Measurements from ENCODE around the gene MEPCE.

The MEPCE gene

DNA sequence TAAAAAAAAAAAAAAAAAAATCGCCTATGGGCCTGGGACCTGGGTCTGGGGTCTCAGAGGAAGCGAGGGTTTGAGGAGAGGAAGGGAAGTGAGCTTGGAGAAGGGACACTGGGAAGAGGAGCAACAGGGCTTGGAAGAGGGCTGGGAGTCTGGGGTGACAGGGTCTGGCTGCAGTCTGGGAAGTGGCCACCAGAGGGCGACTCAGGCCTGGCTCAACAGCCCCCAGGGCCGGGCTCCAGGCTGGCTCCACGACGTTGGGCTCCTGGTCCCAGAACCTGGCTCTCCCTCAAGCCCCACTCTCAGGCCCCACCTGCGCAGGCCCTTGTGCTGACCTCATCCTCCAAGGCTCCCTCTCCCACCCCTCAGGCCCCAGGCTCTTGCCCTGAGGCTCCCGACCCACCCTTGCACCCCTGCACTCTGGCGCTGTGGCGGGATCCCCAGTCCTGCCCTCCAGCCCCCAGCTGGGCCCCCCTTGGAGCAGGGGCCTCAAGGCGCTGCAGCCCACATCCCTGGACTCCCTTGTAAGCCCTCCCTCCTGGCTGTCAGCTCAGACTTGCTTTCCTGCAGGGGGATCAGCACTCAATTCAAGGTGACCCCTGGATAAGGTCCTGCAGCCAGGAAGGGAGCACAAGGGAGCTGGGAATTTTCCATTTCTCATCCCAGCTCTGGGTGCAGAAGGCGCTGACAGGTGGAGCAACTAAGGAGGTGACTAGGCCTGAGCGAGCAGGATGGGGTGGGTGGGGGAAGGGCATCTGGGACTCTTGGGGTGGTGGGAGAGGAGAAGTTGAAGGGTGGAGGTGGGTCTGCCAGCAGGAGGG is 39.8 kb downstream of the MEPCE start:
- Histone ChIP-seq H3K27me3 (no peaks in the 10 kb centered on the region), H3K36me3 (peaks cover 81% of the 10 kb centered on the region), H3K4me2 (peak overlapping the region; percentile 53), H3K27ac (no peak overlapping the region), H3K9me3 (no peaks in the 10 kb centered on the region), H4K20me1 (peaks cover 96% of the 10 kb centered on the region), H3K4me3 (no peak overlapping the region), H3K4me1 (peaks cover 96% of the 10 kb centered on the region), H3K9ac (no peak overlapping the region)
- TF ChIP-seq Cebpa-rat (IDR thresholded peaks at IDR 0.05) = no peak

GRCh38 chr7:100471021-100471420 is 41.4 kb downstream of the MEPCE start:
- H4K20me1 ChIP-seq = peaks cover 100% of the 10 kb centered on the region

GRCh38 chr7:100472121-100472851 is 42.7 kb downstream of the MEPCE start:
- no peak for TF ChIP-seq Cebpa-rat (IDR thresholded peaks at IDR 0.05)
- peaks cover 100% of the 10 kb centered on the region for H4K20me1 ChIP-seq
- peak overlapping the region; percentile 97 for H3K9ac ChIP-seq
- H3K27me3 ChIP-seq = no peaks in the 10 kb centered on the region
- H3K4me2 ChIP-seq = peak overlapping the region; percentile 100
- H3K36me3 ChIP-seq = peaks cover 87% of the 10 kb centered on the region
- peak overlapping the region; percentile 92 for H3K4me3 ChIP-seq
- peak overlapping the region; percentile 95 for H3K27ac ChIP-seq
- no peaks in the 10 kb centered on the region for H3K9me3 ChIP-seq
- peaks cover 97% of the 10 kb centered on the region for H3K4me1 ChIP-seq

More at GRCh38 chr7:100471021-100471420, 41.4 kb downstream of the MEPCE start:
- Histone ChIP-seq H3K9me3 (no peaks in the 10 kb centered on the region), H3K4me1 (peaks cover 98% of the 10 kb centered on the region), H3K36me3 (peaks cover 83% of the 10 kb centered on the region), H3K9ac (no peak overlapping the region), H3K4me2 (peak overlapping the region; percentile 100; the same call in 1 of the 2 replicates), H3K27ac (no peak overlapping the region), H3K4me3 (no peak overlapping the region), H3K27me3 (no peaks in the 10 kb centered on the region)
- no peak for TF ChIP-seq Cebpa-rat (IDR thresholded peaks at IDR 0.05)

DNA sequence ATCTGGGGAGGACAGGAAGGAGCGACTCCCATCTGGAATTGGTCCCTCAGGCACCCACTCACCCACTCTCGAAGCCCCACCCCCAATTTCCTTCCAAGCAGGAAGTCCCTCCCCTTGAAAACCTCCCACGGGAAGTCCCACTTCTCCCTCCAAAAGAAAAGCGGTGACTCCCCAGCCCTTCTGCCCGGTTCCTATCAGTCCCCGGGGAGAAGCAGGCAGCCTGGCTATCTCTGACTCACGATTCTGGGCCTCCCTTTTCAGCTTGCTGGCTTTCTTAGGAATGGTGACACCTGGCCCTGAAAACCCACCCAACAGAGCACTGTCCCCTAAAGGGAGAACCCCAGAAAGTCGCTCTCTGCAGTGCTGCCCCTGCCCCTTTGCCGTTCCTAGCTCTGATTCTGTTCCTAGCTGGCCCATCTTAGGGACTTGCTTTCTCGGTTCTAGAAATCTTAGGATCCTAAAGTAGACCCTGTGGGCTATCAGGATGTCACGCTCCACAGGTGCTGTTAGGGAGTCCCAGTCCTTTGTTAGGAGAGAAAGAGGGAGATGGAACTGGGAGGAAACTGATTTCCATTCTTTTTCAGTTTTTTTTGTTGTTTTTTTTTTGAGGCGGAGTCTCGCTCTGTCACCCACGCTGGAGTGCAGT is 43.3 kb downstream of the MEPCE start:
- peak overlapping the region; percentile 97 for H3K9ac ChIP-seq
- no peaks in the 10 kb centered on the region for H3K27me3 ChIP-seq
- peaks cover 83% of the 10 kb centered on the region for H3K36me3 ChIP-seq
- H3K4me2 ChIP-seq = peak overlapping the region; percentile 100
- peaks cover 98% of the 10 kb centered on the region for H4K20me1 ChIP-seq
- peaks cover 90% of the 10 kb centered on the region for H3K4me1 ChIP-seq
- peak overlapping the region; percentile 92 for H3K4me3 ChIP-seq
- peak overlapping the region; percentile 95 for H3K27ac ChIP-seq
- H3K9me3 ChIP-seq = no peaks in the 10 kb centered on the region
- no peak for TF ChIP-seq Cebpa-rat (IDR thresholded peaks at IDR 0.05)

GRCh38 chr7:100475549-100475948 is 45.9 kb downstream of the MEPCE start:
- peak overlapping the region; percentile 95 for H3K27ac ChIP-seq
- H3K4me3 ChIP-seq = peak overlapping the region; percentile 92
- H3K27me3 ChIP-seq = no peaks in the 10 kb centered on the region
- TF ChIP-seq Cebpa-rat (IDR thresholded peaks at IDR 0.05) = no peak
- peaks cover 77% of the 10 kb centered on the region for H3K4me1 ChIP-seq
- H3K4me2 ChIP-seq = peak overlapping the region; percentile 100
- no peaks in the 10 kb centered on the region for H3K9me3 ChIP-seq
- peak overlapping the region; percentile 97 for H3K9ac ChIP-seq
- peaks cover 59% of the 10 kb centered on the region for H3K36me3 ChIP-seq
- peaks cover 72% of the 10 kb centered on the region for H4K20me1 ChIP-seq

GRCh38 chr7:100476101-100476780 is 46.6 kb downstream of the MEPCE start:
- Histone ChIP-seq H3K4me3 (peak overlapping the region; percentile 92), H3K4me2 (peak overlapping the region; percentile 100), H3K27me3 (no peaks in the 10 kb centered on the region), H3K9me3 (no peaks in the 10 kb centered on the region), H3K27ac (peak overlapping the region; percentile 95), H3K9ac (peak overlapping the region; percentile 97), H3K4me1 (peaks cover 77% of the 10 kb centered on the region), H3K36me3 (peaks cover 54% of the 10 kb centered on the region), H4K20me1 (peaks cover 65% of the 10 kb centered on the region)
- TF ChIP-seq Cebpa-rat (IDR thresholded peaks at IDR 0.05) = no peak

DNA sequence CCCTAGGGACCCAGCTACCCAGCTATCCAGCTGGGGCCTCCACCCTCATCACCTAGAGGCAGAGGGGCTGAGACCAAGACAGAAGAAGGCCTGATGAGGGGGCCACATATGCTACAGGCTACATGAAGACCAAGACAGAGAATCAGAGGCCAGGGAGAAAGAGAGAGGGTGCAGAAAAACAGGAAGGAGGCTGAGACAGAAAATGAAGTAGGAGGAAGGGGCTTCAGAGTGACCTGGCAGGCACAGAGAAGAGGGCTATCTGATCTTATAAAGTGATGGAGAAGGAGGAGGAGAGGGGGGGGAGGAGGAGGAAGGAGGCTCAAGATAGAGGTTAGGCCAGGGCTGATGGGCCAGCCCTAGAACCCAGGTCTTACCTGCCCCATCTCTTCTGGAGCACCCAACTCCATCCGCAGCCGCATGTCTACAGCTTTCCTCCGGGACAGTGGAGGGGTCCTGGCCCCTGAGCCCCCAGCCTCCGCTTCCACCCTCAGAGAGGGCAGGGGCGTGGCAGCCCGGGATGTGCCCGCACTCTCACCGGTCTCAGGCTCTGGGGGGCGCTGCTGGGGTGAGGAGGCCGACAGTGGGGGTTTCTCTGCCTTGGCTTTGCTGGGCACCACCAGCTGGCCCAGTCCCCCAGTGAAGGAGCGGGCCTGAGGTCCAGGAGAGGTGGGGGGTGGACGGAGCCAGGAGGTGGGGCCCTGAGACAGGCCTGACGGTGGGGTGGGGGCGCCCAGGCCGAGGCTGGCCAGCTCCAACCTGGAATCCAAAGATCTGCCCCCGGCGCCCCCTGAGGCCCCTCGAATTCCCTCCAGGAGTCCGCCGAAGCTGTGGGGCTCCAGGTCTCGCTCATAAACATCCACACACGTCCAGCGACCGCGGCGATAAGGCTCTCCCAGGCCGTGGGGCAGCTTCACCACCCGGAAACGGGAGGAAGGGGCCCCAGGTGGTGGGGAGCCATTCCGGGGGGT is 47.6 kb downstream of the MEPCE start:
- H3K27ac ChIP-seq = peak overlapping the region; percentile 95
- H4K20me1 ChIP-seq = peaks cover 56% of the 10 kb centered on the region
- H3K9me3 ChIP-seq = no peaks in the 10 kb centered on the region
- H3K27me3 ChIP-seq = no peaks in the 10 kb centered on the region
- peaks cover 77% of the 10 kb centered on the region for H3K4me1 ChIP-seq
- H3K9ac ChIP-seq = peak overlapping the region; percentile 97
- no peak for TF ChIP-seq Cebpa-rat (IDR thresholded peaks at IDR 0.05)
- H3K4me3 ChIP-seq = peak overlapping the region; percentile 92
- peak overlapping the region; percentile 100 for H3K4me2 ChIP-seq
- H3K36me3 ChIP-seq = peaks cover 46% of the 10 kb centered on the region

DNA sequence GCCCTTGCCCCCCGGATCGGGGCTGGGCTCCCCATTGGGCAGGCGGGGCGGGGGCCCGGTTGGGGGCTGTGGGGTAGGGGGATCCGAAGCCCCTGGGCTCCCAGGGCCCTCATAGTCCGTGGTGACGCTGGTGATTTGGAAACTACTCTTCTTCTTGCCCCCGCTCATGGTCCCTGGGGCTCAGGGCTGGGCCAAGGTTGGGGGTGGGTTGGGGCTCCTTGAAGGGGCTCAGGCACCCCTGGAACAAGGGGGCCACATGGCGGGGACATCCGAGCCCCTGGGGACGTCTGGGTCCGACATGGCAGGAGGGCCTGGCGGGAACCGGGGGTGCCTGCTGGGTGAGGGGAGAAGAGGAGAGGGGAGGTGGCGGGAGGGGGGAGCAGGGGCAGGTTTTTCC is 48.2 kb downstream of the MEPCE start:
- Histone ChIP-seq H3K36me3 (peaks cover 41% of the 10 kb centered on the region), H3K4me1 (peaks cover 77% of the 10 kb centered on the region), H3K9ac (peak overlapping the region; percentile 97), H3K27ac (peak overlapping the region; percentile 95), H3K4me2 (peak overlapping the region; percentile 100), H3K9me3 (no peaks in the 10 kb centered on the region), H4K20me1 (peaks cover 49% of the 10 kb centered on the region), H3K4me3 (peak overlapping the region; percentile 92), H3K27me3 (no peaks in the 10 kb centered on the region)
- TF ChIP-seq Cebpa-rat (IDR thresholded peaks at IDR 0.05) = no peak

All from BLaER1 (cell line).